GM18861 (cell line): ENCODE results near the gene RC3H2.
"Not testable (repeated sequence)": the region's sequence is repeated elsewhere in the genome, so short reads cannot be mapped to it uniquely, and the experiment has no call there.

ENCODE experiments used
- ATAC-seq: cut with Tn5 transposase; IDR thresholded peaks from one replicate; pipeline ENCODE4 v1.9.1; 2021; ENCODE audit not compliant: unreplicated experiment

RC3H2 gene

GRCh38 chr9:122845116-122845515 lies 60.0 kb downstream of the RC3H2 start:
- no peak for ATAC-seq

GRCh38 chr9:122844137-122844536 lies 61.0 kb downstream of the RC3H2 start:
- no peak for ATAC-seq

GRCh38 chr9:122841501-122841900 lies 63.7 kb downstream of the RC3H2 start:
- ATAC-seq, result no peak

GRCh38 chr9:122838441-122838840 lies 66.7 kb downstream of the RC3H2 start:
- ATAC-seq, result not testable (repeated sequence)

GRCh38 chr9:122837266-122837850 lies 67.8 kb downstream of the RC3H2 start:
- no peak for ATAC-seq

GRCh38 chr9:122835313-122835731 lies 69.8 kb downstream of the RC3H2 start:
- ATAC-seq, result no peak

GRCh38 chr9:122832194-122832593 lies 73.0 kb downstream of the RC3H2 start:
- ATAC-seq, result no peak

- ATAC-seq, result not testable (repeated sequence)
Observed at GRCh38 chr9:122828965-122829284, 76.2 kb downstream of the RC3H2 start.

- peak; percentile 14 for ATAC-seq
Observed at GRCh38 chr9:122827761-122828093, 77.4 kb downstream of the RC3H2 start.

- no peak for ATAC-seq
Observed at GRCh38 chr9:122822938-122823337, 82.2 kb downstream of the RC3H2 start.

GRCh38 chr9:122822056-122822455 lies 83.1 kb downstream of the RC3H2 start:
- ATAC-seq, result no peak

- ATAC-seq, result no peak
Observed at GRCh38 chr9:122821278-122821943, 83.7 kb downstream of the RC3H2 start.

- no peak for ATAC-seq
Observed at GRCh38 chr9:122820490-122820845, 84.7 kb downstream of the RC3H2 start.

- no peak for ATAC-seq
Observed at GRCh38 chr9:122819791-122820489, 85.2 kb downstream of the RC3H2 start.

GRCh38 chr9:122819326-122819725 lies 85.8 kb downstream of the RC3H2 start:
- ATAC-seq, result no peak

GRCh38 chr9:122816163-122816867 lies 88.8 kb downstream of the RC3H2 start:
- ATAC-seq, result no peak

- ATAC-seq, result no peak
Observed at GRCh38 chr9:122815544-122815943, 89.6 kb downstream of the RC3H2 start.

- no peak for ATAC-seq
Observed at GRCh38 chr9:122814545-122814944, 90.6 kb downstream of the RC3H2 start.

GRCh38 chr9:122812736-122813135 lies 92.4 kb downstream of the RC3H2 start:
- no peak for ATAC-seq

GRCh38 chr9:122810306-122810946 lies 94.7 kb downstream of the RC3H2 start:
- ATAC-seq, result peak; percentile 93

GRCh38 chr9:122809261-122809660 lies 95.9 kb downstream of the RC3H2 start:
- not testable (repeated sequence) for ATAC-seq
